Measurements from ENCODE around the gene TNFRSF11A. TPM values are rescaled to one million over a fixed set of nuclear protein-coding genes. Genes with fewer than 3 reads are reported as not detected.

Gene TNFRSF11A
- total RNA-seq, 1 donor from 2014 or later, result 3.9 TPM

- intact Hi-C loops (cut with DNase I), result no loop called here
- no peaks in the 10 kb centered on the region for H3K36me3 ChIP-seq
These were observed 7.3 kb downstream of the TNFRSF11A start for GRCh38 chr18:62332431-62332830.

DNA sequence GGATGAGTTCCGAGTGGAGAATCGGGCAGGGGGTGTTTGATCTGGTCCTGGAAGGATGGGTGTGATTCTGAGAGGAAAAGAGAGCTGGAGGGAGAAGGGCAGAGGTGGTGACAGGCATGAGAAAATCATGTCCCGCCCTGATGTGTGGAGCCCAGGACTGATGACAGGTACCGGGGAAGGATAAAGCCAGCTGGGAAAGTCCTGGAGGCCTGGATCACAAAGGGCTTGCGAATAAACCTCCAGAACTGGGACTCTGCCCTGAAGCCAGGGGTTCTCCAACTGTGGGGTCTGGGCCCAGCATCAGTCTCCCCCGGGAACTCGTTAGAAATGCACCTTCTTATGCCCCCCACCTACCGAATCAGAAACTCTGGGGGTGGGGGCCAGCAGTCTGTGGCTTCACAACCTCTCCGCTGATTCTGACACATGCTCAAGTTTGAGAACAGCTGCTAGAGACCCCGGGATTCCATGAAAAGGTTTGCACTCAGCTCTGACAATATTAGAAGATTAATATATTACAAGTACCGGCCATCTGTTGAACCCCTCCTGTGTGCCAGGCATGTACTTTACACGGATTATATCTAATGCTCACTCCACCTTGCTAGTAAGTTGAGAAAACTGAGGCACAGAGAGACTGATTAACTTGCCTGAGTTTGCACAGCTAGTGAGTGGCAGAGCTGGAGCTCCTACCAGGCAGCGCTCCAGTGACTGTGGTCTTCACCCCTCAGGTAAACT lies 8.0 kb downstream of the TNFRSF11A start:
- no peak for DNase-seq (ENCODE audit: extremely low spot score in 2 of 2)
- TF ChIP-seq POLR2AphosphoS5 (IDR thresholded peaks at IDR 0.05; ENCODE audit: insufficient read depth in 1 of 2, low read depth in 1 of 2), result no peak
- TF ChIP-seq CTCF (IDR thresholded peaks at IDR 0.05), result no peak
- no peak for TF ChIP-seq POLR2A (IDR thresholded peaks at IDR 0.05)
- intact Hi-C loops (cut with DNase I), result no loop called here
- Histone ChIP-seq H3K4me3 (no peak overlapping the region), H3K27ac (no peak overlapping the region), H3K36me3 (no peaks in the 10 kb centered on the region), H3K9me3 (no peaks in the 10 kb centered on the region), H3K27me3 (no peaks in the 10 kb centered on the region), H3K4me1 (peaks cover 3% of the 10 kb centered on the region)

More at GRCh38 chr18:62332431-62332830, 7.3 kb downstream of the TNFRSF11A start:
- Histone ChIP-seq H3K4me1 (peaks cover 3% of the 10 kb centered on the region), H3K27ac (no peak overlapping the region), H3K9me3 (no peaks in the 10 kb centered on the region), H3K4me3 (no peak overlapping the region), H3K27me3 (no peaks in the 10 kb centered on the region)
- no peak for TF ChIP-seq POLR2A (IDR thresholded peaks at IDR 0.05)
- no peak for TF ChIP-seq POLR2AphosphoS5 (IDR thresholded peaks at IDR 0.05; ENCODE audit: insufficient read depth in 1 of 2, low read depth in 1 of 2)
- TF ChIP-seq CTCF (IDR thresholded peaks at IDR 0.05), result no peak
- no peak for DNase-seq (ENCODE audit: extremely low spot score in 2 of 2)

DNA sequence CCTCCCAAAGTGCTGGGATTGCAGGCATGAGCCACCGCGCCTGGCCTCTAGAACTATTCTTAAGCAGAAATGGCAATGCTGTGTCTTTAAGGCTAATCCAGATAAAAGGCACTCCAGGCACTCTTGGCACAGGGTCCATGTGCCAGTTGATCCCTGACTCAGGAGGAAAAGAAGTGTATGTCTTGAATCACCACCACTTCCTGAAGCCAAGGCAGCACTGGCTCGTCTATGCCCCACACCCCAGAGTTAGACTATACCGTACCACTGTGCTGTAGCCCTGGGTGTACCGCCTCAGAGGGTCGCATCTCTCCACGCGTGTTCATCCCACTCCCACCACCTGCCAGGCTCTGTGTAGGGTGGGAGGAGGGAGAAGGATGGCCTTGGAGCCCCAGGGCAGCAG lies 9.0 kb downstream of the TNFRSF11A start:
- Histone ChIP-seq H3K27me3 (no peaks in the 10 kb centered on the region), H3K27ac (no peak overlapping the region), H3K4me1 (peaks cover 3% of the 10 kb centered on the region), H3K36me3 (no peaks in the 10 kb centered on the region), H3K4me3 (no peak overlapping the region), H3K9me3 (no peaks in the 10 kb centered on the region)
- no peak for TF ChIP-seq POLR2AphosphoS5 (IDR thresholded peaks at IDR 0.05; ENCODE audit: insufficient read depth in 1 of 2, low read depth in 1 of 2)
- TF ChIP-seq CTCF (IDR thresholded peaks at IDR 0.05), result no peak
- TF ChIP-seq POLR2A (IDR thresholded peaks at IDR 0.05), result no peak
- intact Hi-C loops (cut with DNase I), result no loop called here
- no peak for DNase-seq (ENCODE audit: extremely low spot score in 2 of 2)

- no peak overlapping the region for H3K4me3 ChIP-seq
- intact Hi-C loops (cut with DNase I), result no loop called here
- H3K27me3 ChIP-seq, result no peaks in the 10 kb centered on the region
- H3K4me1 ChIP-seq, result peaks cover under 1% of the 10 kb centered on the region
- no peaks in the 10 kb centered on the region for H3K36me3 ChIP-seq
- H3K9me3 ChIP-seq, result no peaks in the 10 kb centered on the region
- no peak overlapping the region for H3K27ac ChIP-seq
- DNase-seq (ENCODE audit: extremely low spot score in 2 of 2), result no peak
- no peak for TF ChIP-seq CTCF (IDR thresholded peaks at IDR 0.05)
- TF ChIP-seq POLR2A (IDR thresholded peaks at IDR 0.05), result no peak
- no peak for TF ChIP-seq POLR2AphosphoS5 (IDR thresholded peaks at IDR 0.05; ENCODE audit: insufficient read depth in 1 of 2, low read depth in 1 of 2)
These were observed 10.4 kb downstream of the TNFRSF11A start for GRCh38 chr18:62335494-62335893.

GRCh38 chr18:62336618-62337017 lies 11.5 kb downstream of the TNFRSF11A start:
- H3K27ac ChIP-seq, result no peak overlapping the region
- DNase-seq (ENCODE audit: extremely low spot score in 2 of 2), result no peak
- no peaks in the 10 kb centered on the region for H3K4me1 ChIP-seq
- intact Hi-C loops (cut with DNase I), result no loop called here
- no peak for TF ChIP-seq POLR2AphosphoS5 (IDR thresholded peaks at IDR 0.05; ENCODE audit: insufficient read depth in 1 of 2, low read depth in 1 of 2)
- TF ChIP-seq CTCF (IDR thresholded peaks at IDR 0.05), result no peak
- no peak for TF ChIP-seq POLR2A (IDR thresholded peaks at IDR 0.05)
- H3K36me3 ChIP-seq, result no peaks in the 10 kb centered on the region
- no peaks in the 10 kb centered on the region for H3K9me3 ChIP-seq
- no peaks in the 10 kb centered on the region for H3K27me3 ChIP-seq
- no peak overlapping the region for H3K4me3 ChIP-seq
